Thyroid gland (tissue), 4 donors: ENCODE results near the gene MTHFD1L. TPM values are rescaled to one million over a fixed set of nuclear protein-coding genes. Genes with fewer than 3 reads are reported as not detected.

Source experiments
- DNase-seq, 2 donors: peaks; one replicate each; pipeline ENCODE4 v3.0.0-alpha.2; 2019
- H3K27ac ChIP-seq, 3 donors: fragments of 200-600 bp; sonication (generic); 1 replicate in 2 of 3; 2 replicates in 1 of 3; pipeline ENCODE4 v1.5.1; 2016 to 2019; ENCODE audit warnings: mild to moderate bottlenecking in 1 of 3, moderate library complexity in 1 of 3
- H3K27me3 ChIP-seq: fragments of 200-600 bp; sonication (generic); one replicate; pipeline ENCODE4 v1.5.1; 2019
- H3K36me3 ChIP-seq, 2 donors: fragments of 200-600 bp; sonication (generic); one replicate each; pipeline ENCODE4 v1.5.1; 2016 to 2019
- H3K4me1 ChIP-seq, 2 donors: fragments of 200-600 bp; sonication (generic); one replicate each; pipeline ENCODE4 v1.5.1; 2017 to 2019
- H3K4me3 ChIP-seq, 3 donors: fragments of 200-600 bp; sonication (generic); replicated peaks in 1 of 3; 1 replicate in 2 of 3; 2 replicates in 1 of 3; pipeline ENCODE4 v1.5.1; 2016; ENCODE audit warnings: mild to moderate bottlenecking in 1 of 3
- H3K9me3 ChIP-seq: fragments of 200-600 bp; sonication (generic); one replicate; pipeline ENCODE4 v1.5.1; 2017
- CTCF ChIP-seq, 6 experiments: fragments of 200-600 bp in 3 of 6; fragments of 450-650 bp in 3 of 6; sonication (generic) in 3 of 6; IDR thresholded peaks; one replicate each; pipeline ENCODE4 v1.5.1; 2016 to 2019; ENCODE audit warnings: antibody characterized with exemption in 6 of 6, mild to moderate bottlenecking in 2 of 6, inconsistent platforms in 1 of 6, moderate library complexity in 1 of 6
- POLR2A ChIP-seq, 2 donors: fragments of 450-650 bp; IDR thresholded peaks; one replicate each; pipeline ENCODE4 v1.6.1; 2017; ENCODE audit warnings: antibody characterized with exemption in 2 of 2, mild to moderate bottlenecking in 2 of 2, moderate library complexity in 1 of 2
- WGBS, 2 donors: methylation state at CpG; one replicate each; pipeline ENCODE4 v1.1.5; 2017; 5-methylcytosine and 5-hydroxymethylcytosine counted together
- intact Hi-C: fragments of 100-400 bp; cut with DNase I; formaldehyde crosslinking; loops from one replicate; pipeline ENCODE4 v1.15.1; 2023
- total RNA-seq, 4 donors: library from RNA; depleted of rRNA; stranded (reverse); fragments of >200 nt; gene quantifications; one replicate each; pipeline ENCODE4 v1.2.3, GENCODE V29; 2016

MTHFD1L gene
- total RNA-seq, 4 donors from 2014 or later = 8.7 to 14.6 (median 11.0) TPM

GRCh38 chr6:150971219-150971618 lies 105.7 kb downstream of the MTHFD1L start:
- WGBS, 2 donors = 90 to 95% methylated on average over 8 of the region's 8 CpGs
- Histone ChIP-seq H3K4me1 (no peaks in the 10 kb centered on the region), H3K36me3 (no peaks in the 10 kb centered on the region), H3K27me3 (no peaks in the 10 kb centered on the region), H3K4me3 (no peak overlapping the region), H3K27ac (no peak overlapping the region), H3K9me3 (no peaks in the 10 kb centered on the region)
- TF ChIP-seq POLR2A (IDR thresholded peaks at IDR 0.05) = no peak
- no peak for TF ChIP-seq CTCF (IDR thresholded peaks at IDR 0.05)
- intact Hi-C loops = no loop called here
- no peak for DNase-seq

GRCh38 chr6:150975136-150975535 lies 109.6 kb downstream of the MTHFD1L start:
- Histone ChIP-seq H3K4me1 (no peaks in the 10 kb centered on the region), H3K27ac (no peak overlapping the region), H3K9me3 (no peaks in the 10 kb centered on the region), H3K27me3 (no peaks in the 10 kb centered on the region), H3K36me3 (no peaks in the 10 kb centered on the region), H3K4me3 (no peak overlapping the region)
- TF ChIP-seq POLR2A (IDR thresholded peaks at IDR 0.05) (no peak), CTCF (IDR thresholded peaks at IDR 0.05) (no peak)
- WGBS, 2 donors = 95 to 98% methylated on average over 6 of the region's 6 CpGs
- no peak for DNase-seq
- intact Hi-C loops = no loop called here

- no peak overlapping the region for H3K27ac ChIP-seq
- no peak for DNase-seq
- H3K9me3 ChIP-seq = no peaks in the 10 kb centered on the region
- no peak overlapping the region for H3K4me3 ChIP-seq
- 77 to 85% methylated on average over 2 of the region's 2 CpGs for WGBS, 2 donors
- H3K27me3 ChIP-seq = no peaks in the 10 kb centered on the region
- intact Hi-C loops = no loop called here
- no peaks in the 10 kb centered on the region for H3K36me3 ChIP-seq
- no peaks in the 10 kb centered on the region for H3K4me1 ChIP-seq
- TF ChIP-seq CTCF (IDR thresholded peaks at IDR 0.05) (no peak), POLR2A (IDR thresholded peaks at IDR 0.05) (no peak)
These were observed 111.8 kb downstream of the MTHFD1L start for GRCh38 chr6:150977281-150977680.

- Histone ChIP-seq H3K36me3 (no peaks in the 10 kb centered on the region), H3K9me3 (no peaks in the 10 kb centered on the region), H3K4me3 (no peak overlapping the region), H3K27ac (no peak overlapping the region), H3K27me3 (no peaks in the 10 kb centered on the region), H3K4me1 (no peaks in the 10 kb centered on the region)
- DNase-seq = no peak
- TF ChIP-seq CTCF (IDR thresholded peaks at IDR 0.05) = no peak
- TF ChIP-seq POLR2A (IDR thresholded peaks at IDR 0.05) = no peak
- WGBS, 2 donors = 89 to 96% methylated on average over 10 of the region's 10 CpGs
- intact Hi-C loops = no loop called here
These were observed 113.1 kb downstream of the MTHFD1L start for GRCh38 chr6:150978624-150979023.

- intact Hi-C loops = no loop called here
- Histone ChIP-seq H3K27ac (no peak overlapping the region), H3K9me3 (no peaks in the 10 kb centered on the region), H3K27me3 (no peaks in the 10 kb centered on the region), H3K4me1 (no peaks in the 10 kb centered on the region), H3K4me3 (no peak overlapping the region), H3K36me3 (no peaks in the 10 kb centered on the region)
- TF ChIP-seq POLR2A (IDR thresholded peaks at IDR 0.05) = no peak
- no peak for TF ChIP-seq CTCF (IDR thresholded peaks at IDR 0.05)
- 89 to 91% methylated on average over 6 of the region's 6 CpGs for WGBS, 2 donors
- no peak for DNase-seq
These were observed 114.4 kb downstream of the MTHFD1L start for GRCh38 chr6:150979826-150980350.
